NCI-H2029 treated with DMSO at 0.1 percent for 48 hours (cell line): ENCODE data around the gene MLPH.
"Not testable (repeated sequence)": the region's sequence is repeated elsewhere in the genome, so short reads cannot be mapped to it uniquely, and the experiment has no call there.

Experiments
- DNase-seq: peaks from one replicate; lab custom pipeline; 2025; lab: John Stamatoyannopoulos, UW

MLPH gene

GRCh38 chr2:237585590-237586221, 98.7 kb downstream of the MLPH start:
- no peak for DNase-seq

- DNase-seq, result no peak
These were observed 101.1 kb downstream of the MLPH start for GRCh38 chr2:237588044-237588696.

GRCh38 chr2:237590272-237591140, 103.5 kb downstream of the MLPH start, which contains the start of gene RAB17:
RAB17 (minus strand) TSS chr2:237590734; CDS start chr2:237586154, 4,580 bp downstream.
- DNase-seq, result peak; percentile 79

DNA sequence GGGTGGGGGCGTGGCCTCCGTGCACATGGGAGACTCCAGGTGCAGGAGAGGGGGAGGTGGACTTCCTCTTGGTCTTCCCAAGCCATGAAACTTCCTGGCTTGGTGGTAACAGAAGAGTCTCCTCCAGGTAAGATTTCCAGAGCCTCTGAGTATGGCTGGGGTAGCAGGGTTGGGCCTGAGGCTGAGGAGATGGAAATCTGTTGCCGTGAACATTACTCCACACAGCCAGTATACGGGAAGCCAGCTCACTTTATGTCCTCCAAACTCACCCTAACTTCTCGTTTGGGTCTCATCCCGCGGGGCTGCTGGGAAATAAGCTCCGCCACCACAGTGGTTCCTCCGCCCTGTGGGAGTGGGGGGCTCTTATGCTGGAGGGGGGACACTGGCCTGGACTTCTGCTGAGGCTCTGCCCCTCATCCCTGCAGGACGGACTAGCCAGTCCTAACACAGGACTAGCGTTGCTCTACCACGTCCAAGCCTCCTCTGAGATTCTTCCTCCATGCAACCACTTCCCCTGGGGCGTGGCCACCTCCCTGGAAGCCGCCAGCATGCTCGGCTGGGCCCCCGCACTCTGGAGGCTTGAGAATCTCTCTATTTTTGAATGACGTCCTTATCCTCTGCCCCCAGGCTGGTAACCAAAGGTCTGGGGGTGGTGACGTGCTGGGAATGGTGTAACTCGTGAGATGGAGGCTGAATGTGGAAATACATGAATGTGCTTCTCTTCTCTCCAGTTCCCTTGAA, 104.3 kb downstream of the MLPH start:
- DNase-seq, result no peak

DNA sequence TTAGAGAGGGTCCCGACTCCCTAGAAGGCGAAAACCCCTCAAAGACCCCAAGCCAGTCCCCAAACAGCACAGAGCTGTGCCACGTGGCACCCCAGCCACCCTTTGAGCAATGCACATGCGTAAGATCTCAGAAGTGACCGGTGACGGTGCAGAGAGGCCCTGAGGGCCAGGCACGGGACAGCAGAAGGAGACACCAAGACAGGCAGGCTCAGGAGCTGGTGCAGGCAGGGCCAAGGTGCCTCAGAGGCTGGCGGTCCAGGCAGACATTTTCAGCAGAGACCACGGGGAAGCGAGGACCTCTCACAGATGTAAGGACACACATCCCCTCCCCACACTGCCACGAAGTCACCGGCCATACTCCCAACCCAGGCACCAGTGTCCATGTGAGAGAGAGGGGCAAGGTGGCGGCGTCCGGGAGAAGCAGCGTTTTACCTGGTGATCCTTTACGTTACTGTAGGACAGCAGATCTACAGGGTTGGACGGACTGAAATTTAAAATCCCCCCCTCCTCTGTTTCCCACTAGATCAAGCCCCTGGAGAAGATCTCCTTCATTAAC, 105.5 kb downstream of the MLPH start:
- DNase-seq, result no peak

GRCh38 chr2:237593036-237593435, 106.0 kb downstream of the MLPH start:
- DNase-seq, result no peak

- DNase-seq, result no peak
These were observed 106.7 kb downstream of the MLPH start for GRCh38 chr2:237593596-237594320.

- DNase-seq, result no peak
These were observed 107.4 kb downstream of the MLPH start for GRCh38 chr2:237594514-237594871.

DNA sequence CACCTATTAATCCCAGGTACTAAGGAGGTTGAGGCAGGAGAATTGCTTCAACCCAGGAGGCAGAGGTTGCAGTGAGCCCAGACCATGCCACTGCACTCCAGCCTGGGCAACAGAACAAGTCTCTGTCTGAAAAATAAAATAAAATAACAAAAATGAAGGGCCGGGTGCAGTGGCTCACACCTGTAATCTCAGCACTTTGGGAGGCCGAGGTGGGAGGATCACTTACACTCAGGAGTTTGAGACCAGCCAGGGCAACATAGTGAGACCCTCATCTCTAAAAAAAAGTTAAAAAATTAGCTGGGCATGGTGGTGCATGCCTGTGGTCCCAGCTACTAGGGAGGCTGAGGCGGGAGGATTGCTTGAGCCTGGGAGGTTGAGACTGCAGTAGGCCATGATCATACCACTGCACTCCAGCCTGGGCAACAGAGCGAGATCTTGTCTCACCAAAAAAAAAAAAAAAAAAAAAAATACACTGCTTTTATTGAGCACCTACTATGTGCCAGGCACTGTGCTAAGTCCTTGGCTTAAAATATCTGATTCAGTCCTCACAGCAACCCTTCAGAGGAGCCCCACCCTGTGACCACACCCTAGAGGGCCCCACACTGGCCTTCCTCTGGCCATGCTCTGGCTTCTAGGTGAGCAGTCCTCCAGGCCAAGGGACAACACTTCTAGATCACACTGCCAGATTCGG, 108.9 kb downstream of the MLPH start:
- DNase-seq, result not testable (repeated sequence)

DNA sequence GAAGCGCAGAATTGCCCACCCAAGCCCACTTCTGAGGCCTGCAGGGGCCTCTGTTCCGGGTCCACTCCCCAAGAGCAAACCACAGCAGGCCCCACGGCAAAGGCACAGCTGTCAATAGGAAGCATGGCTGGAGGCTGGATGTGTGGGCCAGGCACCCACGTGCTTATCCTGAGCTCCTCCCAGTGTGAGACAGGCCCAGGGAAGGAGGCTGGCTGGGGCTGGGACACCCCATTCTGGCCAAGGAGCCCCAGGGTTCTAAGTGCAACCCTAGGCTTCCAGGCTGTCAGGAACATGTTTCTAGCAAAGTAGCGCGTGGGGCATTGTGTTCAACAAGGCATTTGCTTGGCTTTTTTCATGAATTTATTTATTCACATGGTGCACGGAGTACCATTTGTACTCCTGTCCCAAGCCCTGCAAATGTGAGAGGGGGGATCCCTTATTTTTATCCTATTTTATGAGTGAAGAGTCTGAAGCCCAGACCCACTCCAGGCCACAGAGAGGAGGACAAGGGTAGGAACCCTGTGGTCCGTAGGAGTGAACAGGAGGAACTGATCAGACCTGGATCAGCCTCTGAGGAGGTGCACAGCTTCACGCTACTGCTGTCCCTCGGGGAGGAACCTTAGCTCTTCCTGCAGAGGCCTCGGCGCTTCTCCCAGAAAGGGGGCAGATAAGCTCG, 109.6 kb downstream of the MLPH start:
- no peak for DNase-seq

DNA sequence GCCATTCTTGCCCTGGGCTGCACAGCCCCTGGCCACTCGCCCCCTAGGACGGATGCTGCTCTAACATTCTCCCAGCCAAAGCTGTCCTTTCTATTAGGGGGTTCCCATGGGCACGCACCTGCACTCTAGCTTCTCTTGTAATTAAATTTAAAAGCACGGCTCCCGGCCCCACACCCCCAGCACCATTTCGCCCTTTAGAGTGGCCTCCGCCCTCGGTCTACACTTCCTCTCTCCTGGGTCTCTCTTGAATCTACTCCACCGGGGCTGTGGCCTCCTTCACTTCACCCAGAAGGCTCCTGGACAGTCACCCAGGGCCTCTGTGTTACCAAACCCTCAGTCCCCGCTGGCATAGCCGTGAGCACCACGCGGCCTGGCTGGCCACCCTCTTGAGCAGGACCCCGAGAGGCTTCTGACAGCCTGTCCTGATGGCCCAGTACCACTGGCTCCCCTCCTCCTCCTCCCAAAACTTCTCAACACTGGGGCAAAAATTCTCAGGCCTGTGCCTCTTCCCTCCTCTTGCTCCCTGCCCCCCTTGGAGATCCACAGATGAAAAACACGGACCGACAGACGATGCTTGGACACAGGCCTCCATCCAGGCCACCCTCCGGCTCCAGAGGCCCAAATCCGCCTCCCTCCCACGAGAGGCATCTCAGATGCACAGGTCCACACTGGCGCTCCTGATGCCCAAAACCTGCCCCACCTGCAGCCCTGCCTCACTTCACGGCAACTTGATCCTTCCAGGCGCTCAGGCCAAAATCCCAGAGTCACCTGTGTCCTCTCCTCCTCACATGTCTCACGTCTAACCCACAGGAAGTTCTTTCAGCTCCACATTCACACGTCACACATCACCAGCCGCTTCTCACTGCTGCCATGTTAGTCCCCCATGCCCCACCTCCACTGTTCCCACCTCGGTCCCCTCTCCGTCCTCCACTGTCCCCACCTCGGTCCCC, 110.4 kb downstream of the MLPH start:
- DNase-seq, result no peak

DNA sequence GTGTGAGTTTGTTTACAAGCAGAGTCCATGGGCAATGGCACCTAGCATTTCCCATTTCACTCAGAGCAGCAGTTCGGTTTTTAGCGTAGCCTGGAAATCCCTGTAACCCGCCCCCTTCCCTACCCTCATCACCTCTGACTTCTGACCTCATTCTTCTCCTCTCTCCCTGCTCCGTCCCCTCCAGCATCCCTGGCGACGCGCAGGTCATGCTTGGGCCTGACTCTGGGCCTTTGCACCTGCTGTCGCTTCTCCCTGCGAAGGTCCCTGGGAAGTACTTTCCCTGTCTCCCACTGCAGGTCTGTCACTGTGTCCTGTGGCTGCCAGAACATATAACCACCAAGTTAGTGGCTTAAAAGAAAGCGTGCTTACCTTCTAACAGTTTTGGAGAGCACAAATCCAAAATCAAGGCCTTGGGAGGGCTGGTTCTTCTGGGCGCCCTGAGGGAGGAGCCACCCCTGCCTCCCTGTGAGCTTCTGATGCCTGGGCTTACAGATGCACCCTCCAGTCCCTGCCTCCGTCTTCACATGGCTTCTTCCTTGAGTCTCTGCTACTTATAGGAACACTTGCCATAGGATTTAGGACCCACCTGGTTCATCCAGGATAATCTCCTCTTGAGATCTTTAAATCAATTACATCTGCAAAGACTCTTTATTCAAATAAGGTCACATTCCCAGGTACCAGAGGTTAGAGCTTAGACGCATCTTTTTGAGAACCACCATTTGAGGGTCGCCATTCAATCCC, 111.6 kb downstream of the MLPH start:
- no peak for DNase-seq

GRCh38 chr2:237599465-237600110, 112.5 kb downstream of the MLPH start:
- no peak for DNase-seq

DNA sequence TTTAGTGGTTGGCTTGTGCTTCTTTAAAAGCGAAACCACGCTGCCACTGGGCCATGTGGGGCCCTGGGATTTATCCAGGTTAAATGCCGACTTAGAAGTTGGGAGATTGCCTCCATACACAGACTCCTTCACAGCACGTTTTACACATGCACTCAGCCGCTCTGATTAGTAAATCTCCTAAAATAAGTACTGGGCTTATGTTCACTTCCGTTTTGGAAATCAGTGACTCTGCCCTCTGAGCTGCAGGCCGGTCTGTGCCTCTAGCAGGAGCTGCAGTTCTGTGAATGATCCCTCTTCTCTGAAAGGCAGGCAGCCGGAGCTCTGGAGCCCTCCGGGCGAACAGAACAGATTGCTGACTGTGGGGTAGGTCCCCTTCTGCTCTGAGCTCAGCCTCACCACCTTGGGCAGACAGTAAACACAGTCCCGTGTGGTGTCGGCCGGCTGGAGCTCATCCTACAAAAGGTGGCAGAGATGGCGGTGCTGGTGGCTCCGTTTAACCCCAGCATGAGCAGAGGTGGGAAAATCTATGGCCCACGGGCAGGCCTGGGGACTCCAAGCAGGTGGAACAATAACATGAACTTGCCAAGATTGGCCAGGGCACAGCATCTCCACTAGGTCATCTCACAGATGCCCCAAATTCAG, 113.3 kb downstream of the MLPH start:
- DNase-seq, result no peak

GRCh38 chr2:237601453-237602116, 114.5 kb downstream of the MLPH start:
- no peak for DNase-seq

- no peak for DNase-seq
These were observed 115.4 kb downstream of the MLPH start for GRCh38 chr2:237602409-237602808.
